Activated CD4-positive, alpha-beta T cell treated with anti-CD3 and anti-CD28 coated beads for 36 hours (primary cell): ENCODE results near the gene PPP1R12C. TPM values are rescaled to one million over a fixed set of nuclear protein-coding genes. Genes with fewer than 3 reads are reported as not detected.

Experiments
- microRNA-seq: library from miRNA; unstranded; fragments of <30 nt; microRNA quantifications from one replicate; pipeline ENCODE4 v1.2.0, GENCODE V29; 2021; ENCODE audit warnings: borderline replicate concordance
- total RNA-seq, 2 experiments: library from RNA; stranded (reverse); gene quantifications; one replicate each; pipeline ENCODE4 v1.2.3, GENCODE V29; 2021

The PPP1R12C gene
- total RNA-seq, 2 experiments from 2014 or later, result 66.1 to 69.8 TPM

Small RNAs within 50 kb of the gene (microRNA-seq; reads per million reads assigned to microRNA genes)
- not detected for gene MIR7975

Other genes with a start within 250 kb of the PPP1R12C start
- not detected for gene FCAR, start 243.4 kb downstream of the PPP1R12C start, total RNA-seq
- gene NCR1, start 211.5 kb downstream of the PPP1R12C start, total RNA-seq, result not detected
- not detected for gene NLRP7, start 170.1 kb downstream of the PPP1R12C start, total RNA-seq
- 1 to 10 TPM; 7.1 to 8.8 TPM for gene NLRP2, start 151.3 kb downstream of the PPP1R12C start, total RNA-seq
- gene GP6, start 79.4 kb downstream of the PPP1R12C start, total RNA-seq, result under 1 TPM in 1 of 2 experiments, not detected in 1; 0.09 TPM
- gene RDH13, start 54.5 kb downstream of the PPP1R12C start, total RNA-seq, result 10 to 100 TPM; 11.9 to 12.8 TPM
- gene EPS8L1, start 41.8 kb downstream of the PPP1R12C start, total RNA-seq, result 1 to 10 TPM; 2.2 to 2.3 TPM
- under 1 TPM; 0.47 to 0.50 TPM for gene TNNT1, start 31.6 kb upstream of the PPP1R12C start, total RNA-seq
- gene TNNI3, start 40.1 kb upstream of the PPP1R12C start, total RNA-seq, result under 1 TPM in 1 of 2 experiments, not detected in 1; 0.32 TPM
- gene DNAAF3, start 49.0 kb upstream of the PPP1R12C start, total RNA-seq, result under 1 TPM; 0.53 to 0.72 TPM
- under 1 TPM in 1 of 2 experiments, not detected in 1; 0.37 TPM for gene SYT5, start 62.7 kb upstream of the PPP1R12C start, total RNA-seq
- gene PTPRH, start 91.9 kb upstream of the PPP1R12C start, total RNA-seq, result not detected
- gene TMEM86B, start 111.1 kb upstream of the PPP1R12C start, total RNA-seq, result 1 to 10 TPM; 4.9 to 9.0 TPM
- 100 to 1,000 TPM; 177 to 201 TPM for gene PPP6R1, start 141.4 kb upstream of the PPP1R12C start, total RNA-seq
- gene HSPBP1, start 162.5 kb upstream of the PPP1R12C start, total RNA-seq, result 10 to 100 TPM; 41.1 to 45.2 TPM
- gene BRSK1, start 166.4 kb upstream of the PPP1R12C start, total RNA-seq, result 1 to 10 TPM; 4.1 to 4.5 TPM
- gene TMEM150B, start 207.7 kb upstream of the PPP1R12C start, total RNA-seq, result not detected
- 10 to 100 TPM; 27.5 to 32.3 TPM for gene KMT5C, start 222.2 kb upstream of the PPP1R12C start, total RNA-seq
- gene COX6B2, start 237.1 kb upstream of the PPP1R12C start, total RNA-seq, result under 1 TPM; 0.14 to 0.30 TPM
- not detected for gene GARIN5B, start 245.6 kb upstream of the PPP1R12C start, total RNA-seq